Osteocyte (in vitro differentiated cells): ENCODE data around the gene SLC25A13. TPM values are rescaled to one million over a fixed set of nuclear protein-coding genes. Genes with fewer than 3 reads are reported as not detected.

ENCODE experiments used
- DNase-seq: peaks from one replicate; pipeline ENCODE4 v3.0.0; 2021; ENCODE audit warnings: mixed read lengths; ENCODE audit not compliant: unreplicated experiment; ENCODE audit errors: extremely low spot score
- H3K27ac Mint-ChIP-seq: one replicate; pipeline ENCODE4 v1.8.0; 2021; ENCODE audit warnings: mild to moderate bottlenecking, mixed read lengths; ENCODE audit not compliant: unreplicated experiment
- H3K27me3 Mint-ChIP-seq: one replicate; pipeline ENCODE4 v1.8.0; 2021; ENCODE audit warnings: mixed read lengths; ENCODE audit not compliant: unreplicated experiment
- H3K36me3 Mint-ChIP-seq: one replicate; pipeline ENCODE4 v1.8.0; 2021; ENCODE audit warnings: mixed read lengths; ENCODE audit not compliant: unreplicated experiment
- H3K4me1 Mint-ChIP-seq: one replicate; pipeline ENCODE4 v1.8.0; 2021; ENCODE audit warnings: mixed read lengths; ENCODE audit not compliant: unreplicated experiment
- H3K4me3 Mint-ChIP-seq: one replicate; pipeline ENCODE4 v1.8.0; 2021; ENCODE audit warnings: mild to moderate bottlenecking, moderate library complexity, mixed read lengths; ENCODE audit not compliant: unreplicated experiment
- H3K9me3 Mint-ChIP-seq: one replicate; pipeline ENCODE4 v1.8.0; 2021; ENCODE audit warnings: mixed read lengths; ENCODE audit not compliant: unreplicated experiment
- CTCF ChIP-seq: fragments of 200-600 bp; sonication (generic); IDR thresholded peaks from 2 replicates; pipeline ENCODE4 v1.5.0; 2021; ENCODE audit warnings: antibody characterized with exemption, mild to moderate bottlenecking, moderate library complexity
- total RNA-seq: library from RNA; stranded (reverse); gene quantifications from 2 replicates; pipeline ENCODE4 v1.2.1, GENCODE V29; 2021

SLC25A13 gene
- total RNA-seq, 1 donor from 2014 or later = 29.3 TPM

DNA sequence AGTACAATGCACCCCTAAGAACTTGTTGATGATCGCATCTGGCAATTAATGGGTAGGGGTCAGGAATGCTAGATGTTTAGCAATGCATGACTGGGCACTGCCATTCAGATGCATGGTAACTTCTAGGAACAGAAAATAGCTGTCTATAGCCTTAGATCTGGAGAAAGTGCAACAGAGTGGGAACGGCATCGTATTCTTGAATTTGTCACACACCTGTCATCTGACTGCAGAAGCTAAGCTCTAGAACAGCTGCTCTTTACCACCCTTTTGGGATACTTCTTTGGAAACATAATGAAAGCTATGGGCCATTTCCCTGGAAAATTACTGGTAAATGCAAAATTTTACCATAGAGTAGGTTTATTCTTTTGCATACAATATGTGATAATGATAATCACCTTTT, 118.1 kb downstream of the SLC25A13 start:
- DNase-seq = no peak
- no peak for TF ChIP-seq CTCF
- H3K4me3 Mint-ChIP-seq = no peak overlapping the region
- H3K27ac Mint-ChIP-seq = no peak overlapping the region
- no peaks in the 10 kb centered on the region for H3K9me3 Mint-ChIP-seq
- H3K36me3 Mint-ChIP-seq = peaks cover 9% of the 10 kb centered on the region
- H3K4me1 Mint-ChIP-seq = peaks cover 2% of the 10 kb centered on the region
- no peaks in the 10 kb centered on the region for H3K27me3 Mint-ChIP-seq

GRCh38 chr7:96202102-96202501, 119.8 kb downstream of the SLC25A13 start:
- H3K27me3 Mint-ChIP-seq = no peaks in the 10 kb centered on the region
- no peak overlapping the region for H3K4me3 Mint-ChIP-seq
- peaks cover 2% of the 10 kb centered on the region for H3K4me1 Mint-ChIP-seq
- H3K36me3 Mint-ChIP-seq = peaks cover 4% of the 10 kb centered on the region
- DNase-seq = no peak
- no peak overlapping the region for H3K27ac Mint-ChIP-seq
- no peak for TF ChIP-seq CTCF
- H3K9me3 Mint-ChIP-seq = no peaks in the 10 kb centered on the region

GRCh38 chr7:96200740-96201139, 121.2 kb downstream of the SLC25A13 start:
- H3K36me3 Mint-ChIP-seq = no peaks in the 10 kb centered on the region
- no peak for TF ChIP-seq CTCF
- H3K9me3 Mint-ChIP-seq = no peaks in the 10 kb centered on the region
- no peak overlapping the region for H3K27ac Mint-ChIP-seq
- DNase-seq = no peak
- no peak overlapping the region for H3K4me3 Mint-ChIP-seq
- no peaks in the 10 kb centered on the region for H3K27me3 Mint-ChIP-seq
- peaks cover 2% of the 10 kb centered on the region for H3K4me1 Mint-ChIP-seq

DNA sequence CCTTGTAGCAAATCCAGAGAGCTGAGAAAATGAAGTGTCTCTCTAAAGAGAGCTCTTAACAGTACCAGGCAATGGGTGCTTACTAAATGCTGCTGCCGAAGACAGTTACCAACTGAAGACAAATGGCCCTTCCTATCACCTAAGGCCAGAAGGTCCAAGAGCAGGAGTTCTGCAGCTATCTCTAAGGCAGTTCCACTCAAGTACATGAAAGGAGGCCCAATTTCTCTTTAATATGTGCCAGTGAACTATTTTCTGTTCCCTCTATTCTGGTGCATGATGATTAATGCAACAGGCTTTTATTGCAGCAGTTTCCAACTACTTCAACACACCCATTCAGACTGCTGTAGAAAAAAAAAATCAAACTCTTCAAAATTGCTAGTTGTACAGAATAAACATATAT, 122.5 kb downstream of the SLC25A13 start:
- Mint-ChIP-seq H3K36me3 (no peaks in the 10 kb centered on the region), H3K27ac (no peak overlapping the region), H3K4me3 (no peak overlapping the region), H3K27me3 (no peaks in the 10 kb centered on the region), H3K9me3 (no peaks in the 10 kb centered on the region), H3K4me1 (peaks cover 2% of the 10 kb centered on the region)
- no peak for TF ChIP-seq CTCF
- no peak for DNase-seq

- Mint-ChIP-seq H3K27ac (no peak overlapping the region), H3K4me3 (no peak overlapping the region), H3K27me3 (no peaks in the 10 kb centered on the region), H3K4me1 (peaks cover 2% of the 10 kb centered on the region), H3K9me3 (no peaks in the 10 kb centered on the region), H3K36me3 (peaks cover 5% of the 10 kb centered on the region)
- DNase-seq = no peak
- TF ChIP-seq CTCF = no peak
Measured at GRCh38 chr7:96198047-96198636, 123.8 kb downstream of the SLC25A13 start.
